Stomach smooth muscle (tissue), 2 donors: ENCODE data around the gene TP53I11.

Experiments used
- H3K27ac ChIP-seq: one replicate; pipeline ENCODE4 v1.7.0; 2013; ENCODE audit warnings: mild to moderate bottlenecking, low read length, inconsistent platforms
- H3K27me3 ChIP-seq, 2 donors: one replicate each; pipeline ENCODE4 v1.7.0; 2013; ENCODE audit warnings: low read length in 2 of 2; ENCODE audit not compliant: insufficient read depth in 2 of 2, control insufficient read depth in 1 of 2
- H3K36me3 ChIP-seq, 2 donors: one replicate each; pipeline ENCODE4 v1.7.0; 2013; ENCODE audit warnings: low read length in 2 of 2; ENCODE audit not compliant: control insufficient read depth in 2 of 2, insufficient read depth in 2 of 2
- H3K4me1 ChIP-seq: one replicate; pipeline ENCODE4 v1.7.0; 2013; ENCODE audit warnings: low read length; ENCODE audit not compliant: control insufficient read depth, insufficient read depth
- H3K4me3 ChIP-seq, 2 donors: one replicate each; pipeline ENCODE4 v1.7.0; 2013; ENCODE audit warnings: low read length in 2 of 2
- H3K9ac ChIP-seq, 2 donors: one replicate each; pipeline ENCODE4 v1.7.0; 2013; ENCODE audit warnings: low read length in 2 of 2, mild to moderate bottlenecking in 1 of 2
- H3K9me3 ChIP-seq, 2 donors: one replicate each; pipeline ENCODE4 v1.7.0; 2013; ENCODE audit warnings: low read length in 2 of 2; ENCODE audit not compliant: control insufficient read depth in 2 of 2
- donor health status: healthy.
- donor health status: Pancreatic carcinoma.

Gene TP53I11

DNA sequence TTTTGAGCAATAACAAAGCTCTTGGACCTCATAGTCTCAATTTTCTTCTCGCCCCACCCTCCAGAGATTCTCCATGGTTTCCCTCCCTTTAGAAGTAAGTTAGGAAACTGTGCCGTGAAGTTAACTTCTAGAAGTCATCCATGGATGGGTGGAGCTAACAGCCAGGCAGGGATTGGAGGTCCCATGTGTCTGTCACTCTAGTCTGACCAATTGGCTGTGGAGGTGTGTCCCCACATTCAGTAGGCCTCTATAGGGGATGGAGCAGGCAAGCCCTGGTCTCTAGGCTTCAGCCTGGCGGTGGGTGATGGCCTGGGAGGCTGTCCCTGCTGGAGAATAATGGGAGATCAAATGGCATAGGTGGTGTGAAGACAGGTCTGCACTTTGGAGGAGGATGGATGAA, 50.7 kb downstream of the TP53I11 start:
- H3K27me3 ChIP-seq: no peaks in the 10 kb centered on the region
- H3K27ac ChIP-seq: no peak overlapping the region
- no peak overlapping the region for H3K4me3 ChIP-seq
- no peaks in the 10 kb centered on the region for H3K9me3 ChIP-seq
- H3K36me3 ChIP-seq: peaks cover 3 to 13% of the 10 kb centered on the region in 2 donors
- peaks cover 9% of the 10 kb centered on the region for H3K4me1 ChIP-seq
- no peak overlapping the region for H3K9ac ChIP-seq

DNA sequence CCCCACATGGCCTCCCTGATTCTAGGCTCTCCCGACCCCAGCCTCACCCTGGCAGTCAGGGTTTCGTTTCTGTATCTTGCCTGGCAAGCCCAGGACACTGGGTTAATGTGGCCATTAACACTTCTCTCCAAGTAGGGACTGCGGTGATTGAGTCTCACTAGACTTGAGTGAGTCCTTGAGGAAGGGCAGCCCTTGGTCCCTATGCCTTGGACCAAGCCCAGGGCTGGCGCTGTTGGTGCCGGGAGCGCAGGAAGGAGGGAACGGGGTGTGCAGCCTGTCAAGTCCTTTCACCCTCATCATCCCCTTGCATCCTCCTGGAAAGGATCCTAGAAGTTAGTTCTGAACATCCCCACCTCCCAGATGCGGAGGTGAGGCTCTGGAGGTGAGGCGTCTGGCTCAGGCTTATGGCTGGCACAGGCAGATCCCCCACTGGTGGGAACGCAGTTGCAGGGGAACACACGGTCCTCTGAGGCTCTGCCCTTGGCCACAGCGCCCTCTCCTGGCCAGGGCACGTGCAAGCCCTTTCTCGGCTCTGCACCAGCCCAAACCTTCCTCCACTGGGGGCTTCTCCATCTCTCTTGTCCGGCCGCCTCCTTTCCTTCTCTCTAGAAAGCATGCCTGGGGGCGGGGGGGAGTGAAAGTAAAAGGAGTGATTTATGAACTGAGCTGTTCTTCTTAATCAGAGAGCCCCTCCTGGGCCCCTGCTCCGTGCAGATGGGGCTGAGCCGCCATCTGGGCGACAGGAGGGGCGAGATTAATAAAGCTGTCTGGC, 56.7 kb downstream of the TP53I11 start:
- Histone ChIP-seq H3K36me3 (peaks cover 3 to 7% of the 10 kb centered on the region in 2 donors), H3K27ac (peak overlapping the region; percentile 97), H3K27me3 (no peaks in the 10 kb centered on the region), H3K4me1 (peaks cover 38% of the 10 kb centered on the region), H3K9me3 (no peaks in the 10 kb centered on the region), H3K4me3 (peak overlapping the region; percentile 48 to 54), H3K9ac (peak overlapping the region; percentile 59 to 60)

GRCh38 chr11:44893308-44893822, 57.3 kb downstream of the TP53I11 start:
- Histone ChIP-seq H3K36me3 (peaks cover under 1 to 2% of the 10 kb centered on the region in 2 donors), H3K4me1 (peaks cover 43% of the 10 kb centered on the region), H3K27ac (peak overlapping the region; percentile 97), H3K27me3 (no peaks in the 10 kb centered on the region), H3K9ac (peak overlapping the region; percentile 59 to 60), H3K4me3 (peak overlapping the region; percentile 48 to 54), H3K9me3 (no peaks in the 10 kb centered on the region)

- Histone ChIP-seq H3K4me1 (peaks cover 46% of the 10 kb centered on the region), H3K27ac (peak overlapping the region; percentile 97), H3K36me3 (no peaks in the 10 kb centered on the region), H3K9me3 (no peaks in the 10 kb centered on the region), H3K9ac (no peak overlapping the region), H3K4me3 (no peak overlapping the region), H3K27me3 (no peaks in the 10 kb centered on the region)
These were observed 57.8 kb downstream of the TP53I11 start for GRCh38 chr11:44892843-44893242.

- H3K36me3 ChIP-seq: no peaks in the 10 kb centered on the region
- no peak overlapping the region for H3K9ac ChIP-seq
- no peaks in the 10 kb centered on the region for H3K9me3 ChIP-seq
- H3K4me1 ChIP-seq: peaks cover 69% of the 10 kb centered on the region
- peak overlapping the region; percentile 11 for H3K27ac ChIP-seq
- no peak overlapping the region for H3K4me3 ChIP-seq
- H3K27me3 ChIP-seq: no peaks in the 10 kb centered on the region
These were observed 61.4 kb downstream of the TP53I11 start for GRCh38 chr11:44889266-44889665.

DNA sequence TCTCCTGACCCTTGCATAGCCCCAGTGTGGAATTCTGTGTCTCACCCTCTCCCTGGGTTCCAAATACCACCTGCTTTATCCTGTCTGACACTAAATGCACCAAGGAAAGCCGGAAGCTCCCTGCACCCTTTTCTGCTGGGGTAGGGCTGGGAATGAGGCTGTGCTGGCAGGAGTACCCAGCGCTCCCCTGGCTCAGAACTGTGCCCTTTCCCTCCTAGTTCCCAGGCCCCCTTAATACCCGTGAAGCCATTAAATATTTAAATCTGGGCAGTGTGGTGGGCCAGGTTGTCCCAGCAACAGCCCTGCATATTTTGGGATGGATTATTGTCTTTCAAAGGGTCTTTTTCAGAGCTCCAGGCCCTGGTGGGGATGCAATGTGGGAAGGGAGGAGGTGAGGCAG, 63.0 kb downstream of the TP53I11 start:
- Histone ChIP-seq H3K27ac (peak overlapping the region; percentile 53), H3K4me1 (peaks cover 55% of the 10 kb centered on the region)

GRCh38 chr11:44886790-44887140, 63.9 kb downstream of the TP53I11 start:
- Histone ChIP-seq H3K27me3 (no peaks in the 10 kb centered on the region), H3K4me1 (peaks cover 47% of the 10 kb centered on the region), H3K36me3 (peaks cover 0 to 4% of the 10 kb centered on the region in 2 donors), H3K9ac (no peak overlapping the region), H3K9me3 (no peaks in the 10 kb centered on the region), H3K27ac (peak overlapping the region; percentile 53), H3K4me3 (peak overlapping the region in 1 of 2 donors; percentile 8)

More for the DNA sequence above, 63.0 kb downstream of the TP53I11 start:
- Histone ChIP-seq H3K9ac (no peak overlapping the region), H3K36me3 (peaks cover 0 to 4% of the 10 kb centered on the region in 2 donors), H3K9me3 (no peaks in the 10 kb centered on the region), H3K4me3 (no peak overlapping the region), H3K27me3 (no peaks in the 10 kb centered on the region)

DNA sequence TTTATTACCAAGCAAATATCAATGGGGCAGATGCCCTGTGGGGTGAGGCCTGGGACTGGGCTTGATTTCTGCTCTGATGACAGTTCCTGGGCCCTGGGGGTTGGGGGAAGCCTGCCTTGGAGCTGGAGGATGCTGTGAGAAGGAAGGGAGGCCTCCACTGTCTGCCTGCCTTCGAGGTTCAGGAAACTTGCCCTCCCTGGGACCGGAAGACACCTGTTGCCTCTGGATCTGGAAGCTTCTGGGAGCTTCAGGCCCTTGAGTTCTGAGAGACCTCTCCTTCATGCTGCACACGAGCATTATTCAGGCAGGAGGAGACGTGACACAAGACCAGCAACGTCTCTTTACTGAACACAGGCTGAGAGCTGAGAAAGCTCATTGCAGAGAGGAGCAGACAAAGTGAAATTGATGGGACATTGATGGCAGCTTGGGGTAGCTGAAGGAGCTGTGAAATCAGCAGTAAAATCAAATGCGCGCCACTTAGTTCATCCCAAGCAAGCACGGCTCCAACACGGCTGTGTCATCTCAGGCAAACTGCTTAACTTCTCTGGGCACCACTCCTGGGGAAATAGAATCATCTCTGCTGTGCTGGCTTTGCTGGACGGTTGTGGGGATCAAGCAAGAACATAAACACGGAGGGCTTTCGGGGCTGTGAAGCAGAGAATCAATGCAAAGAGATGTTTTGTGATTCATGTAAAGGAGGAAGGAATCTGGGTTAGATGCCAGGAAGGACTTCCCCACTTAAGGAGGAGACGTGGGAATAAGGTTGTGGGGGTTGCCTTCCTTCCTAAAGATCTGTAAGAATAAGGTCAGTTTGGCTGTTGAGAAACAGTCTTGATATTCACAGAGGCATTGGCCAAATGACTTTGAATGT, 64.5 kb downstream of the TP53I11 start:
- H3K36me3 ChIP-seq: peaks cover 0 to 4% of the 10 kb centered on the region in 2 donors
- peaks cover 47% of the 10 kb centered on the region for H3K4me1 ChIP-seq
- no peaks in the 10 kb centered on the region for H3K27me3 ChIP-seq
- H3K27ac ChIP-seq: peak overlapping the region; percentile 46
- H3K9ac ChIP-seq: no peak overlapping the region
- no peaks in the 10 kb centered on the region for H3K9me3 ChIP-seq
- H3K4me3 ChIP-seq: peak overlapping the region in 1 of 2 donors; percentile 8

GRCh38 chr11:44885065-44885810, 65.4 kb downstream of the TP53I11 start:
- H3K4me1 ChIP-seq: peaks cover 47% of the 10 kb centered on the region
- H3K27ac ChIP-seq: peak overlapping the region; percentile 46
- no peak overlapping the region for H3K4me3 ChIP-seq
- H3K27me3 ChIP-seq: no peaks in the 10 kb centered on the region
- no peaks in the 10 kb centered on the region for H3K9me3 ChIP-seq
- H3K36me3 ChIP-seq: peaks cover 0 to 5% of the 10 kb centered on the region in 2 donors
- peak overlapping the region in 1 of 2 donors; percentile 7 for H3K9ac ChIP-seq

GRCh38 chr11:44884056-44884455, 66.6 kb downstream of the TP53I11 start:
- Histone ChIP-seq H3K9ac (no peak overlapping the region), H3K4me1 (peaks cover 39% of the 10 kb centered on the region), H3K9me3 (no peaks in the 10 kb centered on the region), H3K4me3 (no peak overlapping the region), H3K27ac (no peak overlapping the region), H3K27me3 (no peaks in the 10 kb centered on the region), H3K36me3 (peaks cover 0 to 7% of the 10 kb centered on the region in 2 donors)
